ENCODE data around the gene PGA3.
"Not testable (repeated sequence)": the region's sequence is repeated elsewhere in the genome, so short reads cannot be mapped to it uniquely, and the experiment has no call there.

PGA3 gene

GRCh38 chr11:61171907-61172306 is 31.4 kb upstream of the PGA3 start:
- DNase-seq (ENCODE audit: low spot score), result no peak

- no peak for DNase-seq (ENCODE audit: low spot score)
Measured at GRCh38 chr11:61172356-61172755, 31.0 kb upstream of the PGA3 start.

GRCh38 chr11:61172888-61173287 is 30.4 kb upstream of the PGA3 start:
- DNase-seq (ENCODE audit: low spot score), result no peak

- no peak for DNase-seq (ENCODE audit: low spot score)
Measured at GRCh38 chr11:61173456-61173855, 29.9 kb upstream of the PGA3 start.

- DNase-seq (ENCODE audit: low spot score), result no peak
Measured at GRCh38 chr11:61174273-61174672, 29.0 kb upstream of the PGA3 start.

- DNase-seq (ENCODE audit: low spot score), result no peak
Measured at GRCh38 chr11:61174949-61175348, 28.4 kb upstream of the PGA3 start.

- DNase-seq (ENCODE audit: low spot score), result no peak
Measured at GRCh38 chr11:61176446-61176845, 26.9 kb upstream of the PGA3 start.

GRCh38 chr11:61180205-61180604 is 23.1 kb upstream of the PGA3 start:
- not testable (repeated sequence) for DNase-seq (ENCODE audit: low spot score)

- no peak for DNase-seq (ENCODE audit: low spot score)
Measured at GRCh38 chr11:61181489-61181888, 21.8 kb upstream of the PGA3 start.

- DNase-seq (ENCODE audit: low spot score), result no peak
Measured at GRCh38 chr11:61183645-61184044, 19.7 kb upstream of the PGA3 start.

- DNase-seq (ENCODE audit: low spot score), result no peak
Measured at GRCh38 chr11:61186504-61186903, 16.8 kb upstream of the PGA3 start.

- peak; percentile 78 for DNase-seq (ENCODE audit: low spot score)
Measured at GRCh38 chr11:61187505-61188130, 15.7 kb upstream of the PGA3 start.

- no peak for DNase-seq (ENCODE audit: low spot score)
Measured at GRCh38 chr11:61189933-61190332, 13.4 kb upstream of the PGA3 start.

GRCh38 chr11:61193596-61193995 is 9.7 kb upstream of the PGA3 start:
- DNase-seq (ENCODE audit: low spot score), result no peak

GRCh38 chr11:61194169-61194671 is 9.1 kb upstream of the PGA3 start:
- no peak for DNase-seq (ENCODE audit: low spot score)

GRCh38 chr11:61194981-61195695 is 8.2 kb upstream of the PGA3 start:
- no peak for DNase-seq (ENCODE audit: low spot score)

- no peak for DNase-seq (ENCODE audit: low spot score)
Measured at GRCh38 chr11:61195719-61196118, 7.6 kb upstream of the PGA3 start.

GRCh38 chr11:61198361-61198760 is 5.0 kb upstream of the PGA3 start:
- DNase-seq (ENCODE audit: low spot score), result no peak

- no peak for DNase-seq (ENCODE audit: low spot score)
Measured at GRCh38 chr11:61198948-61199523, 4.3 kb upstream of the PGA3 start.

GRCh38 chr11:61201476-61201875 is 1.8 kb upstream of the PGA3 start:
- no peak for DNase-seq (ENCODE audit: low spot score)

GRCh38 chr11:61203873-61204272 is 558 bp downstream of the PGA3 start:
- not testable (repeated sequence) for DNase-seq (ENCODE audit: low spot score)

- DNase-seq (ENCODE audit: low spot score), result not testable (repeated sequence)
Measured at GRCh38 chr11:61204502-61205059, 1.3 kb downstream of the PGA3 start.
